GM19452 (cell line): ENCODE results near the gene PAK5.

ENCODE experiments used
- ATAC-seq: cut with Tn5 transposase; IDR thresholded peaks from one replicate; pipeline ENCODE4 v1.9.1; 2021; ENCODE audit not compliant: unreplicated experiment

Gene PAK5

DNA sequence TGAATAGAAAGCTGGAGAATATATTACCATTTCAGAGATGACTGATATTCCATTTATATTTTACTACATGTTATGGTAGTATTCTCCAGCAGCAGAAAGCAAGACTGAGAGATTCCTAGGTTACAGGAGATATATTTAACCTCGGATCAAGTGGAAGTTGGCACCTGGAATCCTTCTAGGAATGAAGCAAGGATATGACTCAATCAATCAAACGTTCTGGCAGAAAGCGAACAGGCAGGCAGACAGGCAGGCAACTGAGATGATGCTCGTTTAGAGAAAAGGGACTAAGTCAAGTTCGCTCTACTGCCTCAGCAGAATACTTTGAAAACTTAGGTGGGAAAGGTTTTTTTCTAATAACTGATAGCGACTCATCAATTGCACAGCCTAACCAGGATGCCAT is 46.2 kb downstream of the PAK5 start:
- no peak for ATAC-seq

- ATAC-seq: no peak
Observed at GRCh38 chr20:9789131-9789530, 49.7 kb downstream of the PAK5 start.

GRCh38 chr20:9775176-9775575 is 63.7 kb downstream of the PAK5 start:
- ATAC-seq: no peak

- no peak for ATAC-seq
Observed at GRCh38 chr20:9769954-9770353, 68.9 kb downstream of the PAK5 start.

GRCh38 chr20:9761476-9761875 is 77.4 kb downstream of the PAK5 start:
- ATAC-seq: no peak

DNA sequence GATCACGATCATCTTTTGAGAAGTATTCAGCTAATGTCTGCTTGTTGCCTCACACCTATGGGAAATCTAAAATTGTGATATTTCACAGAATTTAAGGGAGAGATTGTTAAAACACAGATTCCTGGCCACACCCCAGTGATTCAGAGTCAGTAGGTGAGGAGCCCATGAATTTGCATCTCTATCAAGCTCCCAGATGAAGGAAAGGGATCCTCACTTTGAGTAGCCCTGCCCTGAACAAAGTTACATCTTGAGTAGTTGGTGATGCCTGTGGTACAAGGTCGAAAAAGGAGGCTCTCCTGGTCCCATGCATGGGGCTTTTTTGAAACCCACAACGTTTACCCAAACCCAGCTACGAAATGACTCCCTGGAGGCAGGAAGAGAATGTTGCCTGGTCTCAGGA is 79.5 kb downstream of the PAK5 start:
- no peak for ATAC-seq

DNA sequence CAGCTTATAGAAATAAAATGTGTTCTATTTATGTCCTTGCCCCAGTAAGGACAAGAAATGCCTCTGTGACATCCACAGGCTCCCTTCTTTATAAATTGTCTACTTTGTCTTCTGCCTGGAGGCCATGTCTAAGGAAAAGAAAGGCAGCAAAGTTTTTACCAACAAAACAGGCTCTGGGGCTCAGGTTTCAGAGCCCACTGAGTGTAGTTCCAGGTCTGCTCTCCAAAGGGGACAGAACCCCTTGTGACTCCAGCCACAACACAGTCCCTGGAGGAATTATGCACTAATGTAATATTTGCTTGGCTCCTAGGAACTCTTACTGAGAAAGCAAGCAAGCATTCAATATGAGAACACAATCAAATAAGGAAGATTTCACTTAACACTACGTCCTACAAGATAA is 80.1 kb downstream of the PAK5 start:
- no peak for ATAC-seq

DNA sequence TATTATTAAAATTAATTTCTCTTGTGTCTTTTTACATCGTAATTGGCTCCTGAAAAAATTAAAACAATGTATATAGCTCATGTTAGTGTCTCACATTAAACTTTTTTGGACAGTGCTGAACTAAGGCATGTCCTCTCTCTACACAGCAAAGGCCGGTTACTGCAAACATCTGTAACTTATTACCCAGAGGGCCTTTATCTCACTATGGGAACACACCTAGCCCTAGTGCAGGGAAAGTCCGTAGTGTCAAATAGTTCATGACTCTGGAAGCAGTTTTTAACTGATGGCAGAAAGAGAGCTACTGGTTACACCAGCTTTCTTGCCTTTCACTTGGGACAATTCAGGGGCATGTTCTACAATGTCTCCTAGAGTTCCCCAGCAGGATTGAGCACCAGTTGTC is 82.2 kb downstream of the PAK5 start:
- ATAC-seq: no peak

DNA sequence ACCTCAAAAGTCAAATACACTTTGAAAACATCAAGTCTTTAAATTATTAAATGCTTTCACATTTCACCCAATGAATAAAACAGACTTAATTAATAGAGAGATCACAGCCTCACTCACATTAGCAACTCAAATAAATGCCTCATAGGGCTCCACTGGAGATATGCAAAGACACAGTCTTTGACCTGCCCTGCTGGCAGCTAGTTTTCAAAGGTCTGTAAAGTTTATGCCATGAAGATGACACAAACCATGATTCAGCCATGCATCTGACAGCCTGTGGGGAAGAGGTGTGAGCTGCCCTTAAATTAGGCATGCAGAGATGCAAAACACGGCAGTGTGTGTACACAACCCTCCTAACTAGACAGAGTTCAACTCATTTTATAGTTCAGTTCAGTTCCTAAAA is 83.6 kb downstream of the PAK5 start:
- ATAC-seq: no peak

- ATAC-seq: no peak
Observed at GRCh38 chr20:9744551-9744950, 94.3 kb downstream of the PAK5 start.

DNA sequence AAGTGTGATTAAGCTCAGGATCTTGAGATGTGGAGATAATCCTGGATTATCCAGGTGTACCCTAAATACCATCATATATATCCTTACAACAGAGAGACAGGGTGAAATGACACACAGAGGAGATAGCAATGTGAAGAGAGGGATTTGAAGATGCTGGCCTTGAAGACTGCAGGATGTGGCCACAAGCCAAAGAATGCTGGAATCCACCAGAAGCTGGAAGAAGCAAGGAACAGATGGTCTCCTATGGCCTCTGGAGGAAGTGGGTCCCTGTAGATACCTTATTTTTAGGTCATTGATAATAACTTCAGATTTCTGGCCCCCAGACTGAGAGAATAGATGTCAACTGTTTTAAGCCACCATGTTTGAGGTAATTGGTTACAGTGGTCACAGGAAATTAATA is 95.0 kb downstream of the PAK5 start:
- no peak for ATAC-seq

- no peak for ATAC-seq
Observed at GRCh38 chr20:9742821-9743220, 96.1 kb downstream of the PAK5 start.

GRCh38 chr20:9741996-9742395 is 96.9 kb downstream of the PAK5 start:
- ATAC-seq: no peak

DNA sequence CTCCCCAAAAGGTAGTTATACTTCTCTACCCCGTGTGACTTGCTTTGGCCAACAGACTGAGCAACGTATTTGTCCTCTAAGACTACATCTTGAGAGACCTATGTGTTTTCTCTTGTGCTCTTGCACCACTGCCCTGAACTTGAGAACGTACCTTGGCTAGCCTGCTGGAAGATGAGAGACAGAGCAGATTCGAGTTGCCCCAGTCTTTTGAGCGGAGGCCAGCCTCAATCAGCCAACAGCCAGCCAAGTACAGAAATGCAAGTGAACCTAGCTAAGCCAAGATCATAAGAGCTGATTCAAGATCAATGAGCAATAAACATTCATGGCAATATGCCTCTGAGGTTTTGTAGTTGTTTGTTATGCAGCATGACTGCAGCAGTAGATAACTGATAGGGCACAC is 98.4 kb downstream of the PAK5 start:
- ATAC-seq: no peak

DNA sequence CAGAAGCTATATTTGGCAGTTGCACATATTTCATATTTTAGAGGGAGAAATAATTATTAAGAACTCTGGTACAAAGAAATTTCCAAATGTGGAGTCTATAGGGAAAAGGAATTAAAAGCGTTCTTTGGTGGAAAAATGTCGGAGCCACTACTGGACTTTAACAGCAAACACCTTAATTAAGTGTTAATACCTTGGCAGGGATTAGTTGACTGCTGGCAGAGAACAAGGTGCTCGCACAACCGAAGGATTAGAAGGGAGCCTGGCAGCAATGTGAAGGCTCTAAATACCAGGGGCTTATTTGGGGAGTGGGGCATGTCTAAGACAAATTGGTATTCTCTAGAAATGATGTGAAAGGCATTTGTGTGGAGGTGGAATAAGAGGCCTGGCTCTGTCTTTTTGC is 98.9 kb downstream of the PAK5 start:
- no peak for ATAC-seq

DNA sequence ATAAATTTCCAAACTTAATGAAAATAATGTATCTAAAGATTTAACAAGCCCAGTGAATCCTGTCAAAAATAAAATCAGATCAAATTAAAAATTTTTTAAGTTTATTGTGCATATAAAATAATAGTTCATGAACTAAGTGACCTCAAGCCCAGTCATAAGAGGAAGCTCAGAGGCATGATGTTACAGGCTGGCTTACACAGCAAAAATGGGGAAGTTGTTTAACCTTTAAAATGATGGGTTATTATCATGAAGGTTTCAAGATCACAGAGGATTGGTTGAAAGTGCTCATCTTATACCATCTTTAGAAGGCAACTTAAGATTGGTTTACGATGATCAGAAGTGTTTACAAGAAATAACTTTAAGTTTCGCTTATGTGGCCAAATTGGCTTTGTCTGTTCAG is 102.5 kb downstream of the PAK5 start:
- ATAC-seq: no peak

- ATAC-seq: no peak
Observed at GRCh38 chr20:9723501-9724202, 115.2 kb downstream of the PAK5 start.

DNA sequence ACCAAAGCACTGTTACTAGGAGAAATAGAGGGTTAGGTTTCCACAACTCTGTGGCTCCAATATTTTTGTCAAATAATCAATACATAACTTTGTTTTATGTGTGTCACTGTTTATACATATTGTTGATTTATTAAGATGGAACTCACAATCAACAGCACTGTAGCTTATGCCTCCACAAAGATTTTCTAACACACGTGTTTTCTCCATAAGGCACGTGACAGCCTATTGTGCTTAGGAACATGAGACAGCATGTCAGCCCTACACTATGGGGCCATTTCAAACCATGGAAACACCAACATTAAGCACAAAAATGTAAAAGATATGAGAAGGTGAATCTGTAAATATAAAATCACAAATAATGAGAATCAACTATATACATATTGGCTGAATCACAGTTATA is 127.0 kb downstream of the PAK5 start:
- ATAC-seq: no peak

- ATAC-seq: no peak
Observed at GRCh38 chr20:9710685-9711084, 128.2 kb downstream of the PAK5 start.

DNA sequence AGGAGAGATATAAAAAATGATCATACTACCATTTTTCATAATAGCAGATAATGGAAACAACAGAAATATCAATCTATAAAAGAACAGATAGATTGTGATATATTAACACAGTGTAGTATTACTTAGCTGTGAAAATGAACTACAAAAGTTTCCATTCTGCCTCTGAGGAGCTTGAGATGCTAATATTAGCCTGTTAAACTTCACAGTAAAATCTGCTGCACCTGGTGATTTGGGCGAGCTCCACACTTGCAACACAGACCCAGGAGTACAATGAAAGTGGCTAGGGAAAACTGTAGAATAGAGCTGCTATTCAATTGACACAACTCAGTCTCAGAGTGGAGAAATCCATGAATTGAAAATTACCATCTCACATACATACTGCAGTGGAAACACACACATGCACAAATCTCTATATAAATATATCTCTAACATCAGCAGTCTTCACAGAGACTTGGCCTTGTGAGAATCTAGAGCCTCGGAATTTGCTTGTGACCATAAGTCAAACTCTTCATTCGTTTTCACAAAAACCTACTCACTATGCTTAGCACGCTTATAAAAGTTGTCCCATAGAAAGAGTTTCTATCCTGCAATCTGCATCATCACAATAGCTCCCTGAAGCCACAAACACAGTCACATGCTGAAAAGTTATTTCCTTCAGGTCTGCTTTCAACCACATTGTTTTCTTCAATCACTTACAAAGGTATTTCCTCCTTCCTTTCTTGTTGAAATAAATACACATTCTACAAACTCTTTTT is 133.0 kb downstream of the PAK5 start:
- no peak for ATAC-seq

- no peak for ATAC-seq
Observed at GRCh38 chr20:9699181-9699580, 139.7 kb downstream of the PAK5 start.

- no peak for ATAC-seq
Observed at GRCh38 chr20:9689041-9689440, 149.8 kb downstream of the PAK5 start.

DNA sequence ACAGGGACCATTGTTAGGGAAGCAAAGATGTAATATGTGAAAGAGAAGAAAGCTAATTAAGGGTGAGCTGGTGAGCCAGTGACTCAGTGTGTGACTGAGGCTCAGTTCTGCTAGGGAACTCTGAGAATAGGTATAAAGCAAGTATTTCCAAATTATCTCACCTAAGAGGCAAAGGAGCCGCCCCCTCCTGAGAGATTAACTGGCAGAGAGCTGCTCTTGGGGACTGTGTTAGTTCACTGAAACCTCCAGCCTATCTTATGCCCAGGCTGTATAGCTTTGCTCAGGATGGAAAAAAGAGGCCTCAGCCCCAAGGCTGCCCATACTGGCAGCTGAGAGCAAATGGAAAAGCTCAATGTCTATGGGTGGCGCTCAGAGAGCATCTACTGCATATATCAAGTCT is 152.0 kb downstream of the PAK5 start:
- no peak for ATAC-seq
